Right atrium auricular region (tissue), 2 donors: Measurements from ENCODE around the gene TNNT2. TPM values are rescaled to one million over a fixed set of nuclear protein-coding genes. Genes with fewer than 3 reads are reported as not detected.

Experiments
- DNase-seq: peaks from one replicate; pipeline ENCODE4 v3.0.0-alpha.2; 2019; ENCODE audit warnings: low spot score
- H3K27ac ChIP-seq, 2 donors: fragments of 200-600 bp; sonication (generic); 1 replicate in 1 of 2; 2 replicates in 1 of 2; pipeline ENCODE4 v1.5.1; 2016 to 2019
- H3K27me3 ChIP-seq, 2 donors: fragments of 200-600 bp; sonication (generic); one replicate each; pipeline versions ENCODE4 v1.5.1 to v1.6.0; 2017 to 2019
- H3K36me3 ChIP-seq: fragments of 200-600 bp; sonication (generic); one replicate; pipeline ENCODE4 v1.5.1; 2016
- H3K4me1 ChIP-seq, 2 donors: fragments of 200-600 bp; sonication (generic); one replicate each; pipeline versions ENCODE4 v1.5.1 to v1.6.0; 2017 to 2019
- H3K4me3 ChIP-seq, 2 donors: fragments of 200-600 bp; sonication (generic); 1 replicate in 1 of 2; 2 replicates in 1 of 2; pipeline ENCODE4 v1.5.1; 2017 to 2019; ENCODE audit warnings: mild to moderate bottlenecking in 1 of 2, moderate library complexity in 1 of 2
- H3K9me3 ChIP-seq, 2 donors: fragments of 200-600 bp; sonication (generic); one replicate each; pipeline ENCODE4 v1.5.1; 2019
- total RNA-seq, 2 donors: library from RNA; depleted of rRNA; stranded (reverse); fragments of >200 nt; gene quantifications; one replicate each; pipeline ENCODE4 v1.1.0, GENCODE V29; 2016
- TF ChIP-seq, protein P1 (sequence below), 2 donors: fragments of 200-600 bp; sonication (generic); IDR thresholded peaks; one replicate each; pipeline ENCODE4 v1.5.1; 2019; ENCODE audit warnings: antibody characterized with exemption in 2 of 2

TNNT2 gene
- total RNA-seq, 2 donors from 2014 or later: 4,112 to 12,321 TPM

DNA sequence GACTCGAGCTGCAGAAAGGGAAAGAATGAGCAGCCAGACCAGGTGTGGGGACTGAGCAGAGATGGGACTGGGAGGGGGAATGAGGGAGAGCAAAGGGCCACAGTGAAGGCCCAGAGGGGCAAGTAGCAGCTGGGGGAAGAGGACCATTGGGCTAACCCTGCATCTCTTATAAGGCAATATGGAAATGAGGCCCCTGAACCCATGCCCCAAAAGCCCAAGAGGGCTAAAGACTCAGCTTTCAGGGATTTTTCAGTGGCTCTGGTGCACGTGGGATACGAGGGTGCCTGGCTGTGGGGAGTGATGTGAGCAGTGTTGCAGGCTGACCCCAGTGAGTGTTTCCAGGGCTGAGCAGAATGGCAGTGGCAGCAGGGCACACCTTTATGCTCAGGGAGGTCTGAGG, 44.5 kb upstream of the TNNT2 start:
- Histone ChIP-seq H3K27ac (no peak overlapping the region), H3K9me3 (no peaks in the 10 kb centered on the region), H3K4me1 (peaks cover 0 to 23% of the 10 kb centered on the region in 2 donors), H3K27me3 (no peaks in the 10 kb centered on the region), H3K36me3 (no peaks in the 10 kb centered on the region), H3K4me3 (no peak overlapping the region)
- TF ChIP-seq, protein P1, sequence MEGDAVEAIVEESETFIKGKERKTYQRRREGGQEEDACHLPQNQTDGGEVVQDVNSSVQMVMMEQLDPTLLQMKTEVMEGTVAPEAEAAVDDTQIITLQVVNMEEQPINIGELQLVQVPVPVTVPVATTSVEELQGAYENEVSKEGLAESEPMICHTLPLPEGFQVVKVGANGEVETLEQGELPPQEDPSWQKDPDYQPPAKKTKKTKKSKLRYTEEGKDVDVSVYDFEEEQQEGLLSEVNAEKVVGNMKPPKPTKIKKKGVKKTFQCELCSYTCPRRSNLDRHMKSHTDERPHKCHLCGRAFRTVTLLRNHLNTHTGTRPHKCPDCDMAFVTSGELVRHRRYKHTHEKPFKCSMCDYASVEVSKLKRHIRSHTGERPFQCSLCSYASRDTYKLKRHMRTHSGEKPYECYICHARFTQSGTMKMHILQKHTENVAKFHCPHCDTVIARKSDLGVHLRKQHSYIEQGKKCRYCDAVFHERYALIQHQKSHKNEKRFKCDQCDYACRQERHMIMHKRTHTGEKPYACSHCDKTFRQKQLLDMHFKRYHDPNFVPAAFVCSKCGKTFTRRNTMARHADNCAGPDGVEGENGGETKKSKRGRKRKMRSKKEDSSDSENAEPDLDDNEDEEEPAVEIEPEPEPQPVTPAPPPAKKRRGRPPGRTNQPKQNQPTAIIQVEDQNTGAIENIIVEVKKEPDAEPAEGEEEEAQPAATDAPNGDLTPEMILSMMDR (IDR thresholded peaks at IDR 0.05): no peak
- DNase-seq: no peak

DNA sequence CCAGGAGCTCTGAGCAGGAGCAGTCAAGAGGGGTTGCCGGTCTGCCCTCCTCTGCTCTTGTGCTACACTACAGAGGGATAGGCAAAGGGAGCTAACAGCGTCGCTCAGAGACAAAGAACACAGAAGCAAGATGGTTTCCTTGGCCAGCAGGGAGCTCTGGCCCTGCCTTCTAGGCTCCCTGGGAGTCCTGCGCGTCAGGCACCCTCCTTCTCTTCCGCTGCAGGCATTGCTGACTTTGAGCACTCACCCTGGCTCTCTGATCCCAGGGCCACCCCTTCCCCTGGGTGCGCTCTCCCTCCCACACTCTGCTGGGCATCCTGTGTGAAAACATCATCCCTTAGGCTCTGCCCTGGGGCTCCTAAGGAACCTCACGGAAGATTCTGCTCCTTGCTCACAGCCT, 43.6 kb upstream of the TNNT2 start:
- no peak for DNase-seq
- TF ChIP-seq, protein P1 (IDR thresholded peaks at IDR 0.05): no peak
- H3K27ac ChIP-seq: peak overlapping the region; percentile 39 to 75
- no peaks in the 10 kb centered on the region for H3K36me3 ChIP-seq
- peaks cover 0 to 19% of the 10 kb centered on the region in 2 donors for H3K4me1 ChIP-seq
- H3K27me3 ChIP-seq: no peaks in the 10 kb centered on the region
- no peaks in the 10 kb centered on the region for H3K9me3 ChIP-seq
- peak overlapping the region in 1 of 2 donors; percentile 21 for H3K4me3 ChIP-seq

DNA sequence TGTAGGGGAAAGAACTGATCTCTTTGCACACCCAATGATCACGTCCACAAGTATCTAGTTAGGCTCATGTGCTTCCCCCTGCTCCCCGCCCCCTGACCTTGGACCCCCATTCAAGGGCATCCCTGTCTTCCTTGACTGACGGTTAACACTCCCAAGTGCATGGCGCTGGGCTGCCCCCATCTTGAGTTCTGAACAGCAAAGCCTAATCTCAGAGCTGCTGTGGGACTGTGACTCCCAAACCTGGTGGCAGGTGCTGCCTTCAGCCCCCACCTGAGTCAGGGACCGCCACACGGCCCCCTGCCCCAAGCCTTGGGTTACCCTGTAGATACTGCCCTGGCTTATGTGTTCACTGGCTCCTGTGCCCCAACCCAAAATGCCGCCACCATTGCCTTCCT, 43.1 kb upstream of the TNNT2 start:
- Histone ChIP-seq H3K27me3 (no peaks in the 10 kb centered on the region), H3K27ac (peak overlapping the region; percentile 39 to 75), H3K9me3 (no peaks in the 10 kb centered on the region), H3K36me3 (no peaks in the 10 kb centered on the region), H3K4me3 (peak overlapping the region in 1 of 2 donors; percentile 21), H3K4me1 (peaks cover 0 to 18% of the 10 kb centered on the region in 2 donors)
- TF ChIP-seq, protein P1 (IDR thresholded peaks at IDR 0.05): no peak
- no peak for DNase-seq

DNA sequence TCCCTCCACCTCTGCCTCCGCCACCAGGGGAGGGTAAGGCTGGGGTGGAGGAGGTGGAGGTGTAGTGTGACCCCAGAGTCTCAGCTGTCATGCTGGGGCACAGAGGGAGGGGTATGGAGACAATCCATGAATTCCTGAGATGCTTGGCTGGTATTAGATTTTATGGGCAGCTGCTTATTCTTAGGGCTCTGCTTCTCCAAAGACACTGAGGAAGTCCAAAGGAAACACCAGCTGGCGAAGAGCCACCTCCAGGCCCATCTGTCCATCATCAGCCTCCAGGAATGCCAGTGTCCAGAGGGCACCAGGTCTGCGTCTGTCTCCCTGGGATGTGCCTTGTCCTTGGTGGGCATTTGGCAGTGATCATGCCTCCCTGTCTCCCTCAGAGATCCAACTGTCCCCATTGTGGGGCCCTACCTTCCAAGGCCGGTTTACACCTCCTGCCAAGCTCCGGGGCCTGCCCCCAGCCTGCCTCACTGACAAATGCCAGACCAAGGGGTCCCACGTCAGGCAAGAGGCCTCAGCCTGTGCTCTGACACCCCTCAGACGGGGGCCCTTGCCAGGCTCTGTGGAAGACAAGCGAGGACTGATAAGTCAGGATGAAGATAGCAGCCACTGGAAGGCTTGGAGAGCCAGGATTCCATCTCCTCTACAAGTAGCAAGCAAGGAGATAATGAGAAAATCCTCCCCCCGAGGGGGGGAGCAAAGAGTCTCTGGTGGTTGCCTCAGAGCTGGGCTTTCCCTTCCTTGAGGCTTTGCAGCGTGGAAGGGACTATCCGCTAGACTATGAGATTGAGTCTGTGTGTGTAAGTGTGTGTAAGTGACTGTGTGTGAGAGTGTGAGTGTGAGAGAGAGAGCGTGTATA, 42.5 kb upstream of the TNNT2 start:
- H3K4me1 ChIP-seq: peaks cover 0 to 18% of the 10 kb centered on the region in 2 donors
- TF ChIP-seq, protein P1 (IDR thresholded peaks at IDR 0.05): no peak
- H3K9me3 ChIP-seq: no peaks in the 10 kb centered on the region
- H3K4me3 ChIP-seq: no peak overlapping the region
- H3K27ac ChIP-seq: peak overlapping the region in 1 of 2 donors; percentile 75
- DNase-seq: no peak
- no peaks in the 10 kb centered on the region for H3K27me3 ChIP-seq
- no peaks in the 10 kb centered on the region for H3K36me3 ChIP-seq

DNA sequence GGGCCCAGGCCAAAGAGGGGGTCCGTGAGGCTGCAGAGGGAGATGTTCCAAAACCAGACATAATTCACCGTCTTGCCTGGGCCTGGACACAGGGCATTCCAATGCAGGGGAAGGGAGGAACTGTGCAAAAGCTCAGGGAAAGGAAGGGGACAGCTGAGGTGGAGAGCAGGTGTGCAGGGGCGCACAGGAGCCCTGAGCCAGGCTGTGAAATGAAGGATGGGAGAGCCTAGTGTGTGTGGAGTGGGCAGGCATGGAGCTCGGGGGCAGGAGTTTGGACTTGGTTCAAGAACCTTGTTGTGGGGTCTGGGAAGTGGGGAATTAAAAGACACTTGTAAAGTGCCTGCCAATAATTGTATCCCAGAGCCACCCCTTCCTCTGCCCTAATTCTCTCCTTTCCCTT, 41.8 kb upstream of the TNNT2 start:
- Histone ChIP-seq H3K27ac (no peak overlapping the region), H3K4me3 (no peak overlapping the region), H3K9me3 (no peaks in the 10 kb centered on the region), H3K36me3 (no peaks in the 10 kb centered on the region), H3K4me1 (peaks cover 0 to 18% of the 10 kb centered on the region in 2 donors), H3K27me3 (no peaks in the 10 kb centered on the region)
- DNase-seq: no peak
- TF ChIP-seq, protein P1 (IDR thresholded peaks at IDR 0.05): no peak
